Germinal center (tissue), 1 donor: Measurements from ENCODE around the gene SLC25A51.
"Not testable (repeated sequence)": the region's sequence is repeated elsewhere in the genome, so short reads cannot be mapped to it uniquely, and the experiment has no call there.

ENCODE experiments used
- DNase-seq: peaks from one replicate; pipeline ENCODE4 v3.0.0; 2012; ENCODE audit warnings: mixed read lengths, low spot score

Gene SLC25A51

GRCh38 chr9:37904445-37905130, 661 bp upstream of the SLC25A51 start:
- no peak for DNase-seq

DNA sequence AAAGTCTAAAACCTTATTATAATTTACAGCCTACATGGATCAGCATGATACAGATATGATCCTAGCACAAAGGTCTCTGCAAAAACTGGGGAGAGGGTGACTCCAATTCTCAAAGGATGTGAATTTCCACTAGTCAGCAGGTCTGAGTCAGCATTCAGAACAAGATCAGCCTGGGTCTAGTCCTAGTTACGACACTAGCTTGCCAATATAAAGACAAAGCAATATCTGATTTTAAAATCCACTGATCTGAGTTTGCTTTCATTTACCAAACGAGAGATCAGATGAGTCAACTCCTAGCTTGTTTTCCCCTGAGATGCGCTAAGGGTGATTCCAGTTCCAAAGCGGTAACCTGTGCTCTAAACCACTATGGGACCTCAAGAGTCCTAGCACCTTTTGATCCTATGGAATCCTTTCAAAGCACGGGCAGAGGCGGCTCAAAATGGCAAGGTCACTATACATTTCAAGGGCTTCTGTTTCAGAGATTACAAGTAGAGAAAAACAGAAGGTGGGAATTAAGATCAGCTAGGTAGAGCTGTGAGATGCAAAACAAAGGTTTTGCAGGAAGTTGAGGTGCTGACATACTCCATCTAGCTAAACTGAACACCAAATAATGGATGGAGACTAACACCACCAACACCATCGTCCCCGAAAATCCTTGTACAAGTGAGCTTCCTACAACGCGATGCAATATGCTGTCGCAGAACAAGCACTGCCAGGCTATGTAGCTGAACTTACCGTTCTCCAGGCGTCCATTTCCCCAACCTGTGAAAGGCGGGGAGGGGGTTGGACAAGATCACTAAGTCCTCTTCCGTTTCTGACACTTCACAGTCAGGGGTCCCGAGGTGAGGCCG, 906 bp downstream of the SLC25A51 start:
- DNase-seq, result peak; percentile 19

- no peak for DNase-seq
Measured at GRCh38 chr9:37902131-37902530, 1.8 kb downstream of the SLC25A51 start.

DNA sequence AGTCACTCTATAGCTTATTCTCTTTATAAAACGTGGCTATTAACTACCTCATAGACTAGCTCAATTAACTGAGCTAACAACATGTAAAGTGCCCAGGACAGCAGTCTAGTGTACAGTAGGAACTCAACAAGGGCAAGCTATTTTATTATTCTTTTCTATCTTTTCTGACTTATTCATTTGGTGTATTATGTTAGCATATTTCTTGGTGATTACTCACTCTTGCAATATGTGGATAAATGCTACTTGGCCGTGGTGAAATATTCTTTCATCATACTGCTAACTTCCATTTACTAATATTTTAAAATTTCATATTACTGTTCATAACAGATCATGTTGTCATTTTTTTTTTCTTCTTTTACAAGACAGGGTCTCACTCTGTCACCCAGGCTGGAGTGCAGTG, 4.9 kb downstream of the SLC25A51 start:
- DNase-seq, result no peak

GRCh38 chr9:37897665-37898064, 6.3 kb downstream of the SLC25A51 start:
- no peak for DNase-seq

DNA sequence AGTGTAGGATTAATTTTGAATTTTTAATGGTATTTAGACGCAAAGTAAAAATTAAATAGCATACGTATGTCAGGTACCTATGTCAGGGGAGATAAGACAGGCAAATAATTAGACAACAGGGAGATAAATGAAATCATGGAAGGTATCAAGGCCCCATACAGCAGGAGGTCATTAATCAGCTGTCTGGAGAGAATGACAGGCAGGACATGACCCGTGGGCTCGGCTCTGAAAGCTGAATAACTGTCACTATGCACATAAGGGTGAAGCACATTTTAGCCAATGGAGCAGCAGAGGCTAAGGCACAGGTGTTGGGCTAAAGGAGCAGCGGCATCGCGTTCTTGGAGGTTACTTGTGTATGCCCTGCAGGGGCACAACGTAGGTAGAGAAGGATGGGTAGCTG, 11.9 kb downstream of the SLC25A51 start:
- DNase-seq, result no peak

DNA sequence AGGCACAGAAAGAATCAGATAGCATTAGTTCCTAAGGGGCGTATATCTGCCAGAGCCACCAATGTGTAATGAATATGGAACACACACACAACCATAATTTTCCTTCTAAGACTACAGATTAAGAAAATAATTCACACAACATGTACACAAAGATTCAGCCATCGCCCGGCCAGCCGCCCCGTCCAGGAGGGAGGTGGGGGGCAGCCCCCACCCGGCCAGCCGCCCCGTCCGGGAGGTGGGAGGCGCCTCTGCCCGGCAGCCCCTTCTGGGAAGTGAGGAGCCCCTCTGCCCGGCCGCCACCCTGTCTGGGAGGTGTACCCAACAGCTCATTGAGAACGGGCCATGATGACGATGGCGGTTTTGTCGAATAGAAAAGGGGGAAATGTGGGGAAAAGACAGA, 12.9 kb downstream of the SLC25A51 start:
- DNase-seq, result not testable (repeated sequence)

- DNase-seq, result no peak
Measured at GRCh38 chr9:37889536-37889935, 14.4 kb downstream of the SLC25A51 start.

DNA sequence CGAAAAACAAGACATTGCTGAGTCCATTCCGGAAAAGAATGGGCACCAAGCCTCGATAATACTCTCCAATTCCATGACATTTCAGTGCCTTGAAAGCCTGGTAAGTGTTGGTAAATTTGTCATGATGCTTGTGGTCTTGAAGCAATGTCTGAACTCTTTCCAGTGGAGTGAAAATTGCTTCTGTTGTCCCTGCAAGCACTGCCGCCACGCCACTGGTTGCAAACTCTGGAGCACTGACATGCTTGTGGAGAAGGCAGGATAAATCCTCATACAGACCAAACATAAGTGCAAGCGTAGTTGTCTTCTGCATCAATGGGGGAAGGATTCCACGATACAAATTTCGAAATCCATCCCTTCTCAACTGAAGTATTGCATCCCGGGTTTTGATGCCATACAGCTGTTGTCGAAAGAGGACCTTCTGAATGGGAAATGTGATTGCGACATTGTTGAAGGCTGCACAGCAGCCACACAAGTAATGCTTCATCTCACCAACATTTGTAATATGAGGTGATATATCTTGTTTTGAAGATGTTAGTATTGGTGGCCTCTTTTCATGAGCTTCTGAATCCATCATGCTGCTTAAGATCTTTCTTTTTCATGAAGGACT, 15.8 kb downstream of the SLC25A51 start:
- not testable (repeated sequence) for DNase-seq

DNA sequence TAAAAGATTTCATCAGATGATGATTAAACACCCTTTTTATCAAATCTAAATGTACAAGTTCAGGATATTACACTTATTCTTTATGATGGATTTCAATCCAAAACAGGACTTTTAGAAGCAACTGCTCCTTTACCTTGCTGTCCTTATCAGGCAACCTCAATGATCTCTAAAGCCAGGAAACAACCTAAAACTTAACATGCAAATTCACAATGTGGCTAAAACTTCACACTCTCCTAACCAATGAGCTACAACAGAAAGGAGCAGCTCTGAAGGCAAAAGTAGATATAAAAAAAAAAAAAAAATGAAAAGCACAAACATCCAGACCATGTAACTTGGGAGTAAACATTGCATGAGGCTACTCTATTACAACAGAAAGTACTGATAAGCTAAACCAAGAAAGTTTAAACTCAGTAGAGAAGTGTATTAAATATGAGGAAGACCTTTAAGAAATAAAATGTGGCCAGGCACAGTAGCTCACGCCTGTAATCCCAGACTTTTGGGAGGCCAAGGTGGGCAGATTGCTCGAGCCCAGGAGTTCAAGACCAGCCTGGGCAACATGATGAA, 22.9 kb downstream of the SLC25A51 start:
- DNase-seq, result no peak

GRCh38 chr9:37876376-37876775, 27.6 kb downstream of the SLC25A51 start:
- DNase-seq, result no peak

DNA sequence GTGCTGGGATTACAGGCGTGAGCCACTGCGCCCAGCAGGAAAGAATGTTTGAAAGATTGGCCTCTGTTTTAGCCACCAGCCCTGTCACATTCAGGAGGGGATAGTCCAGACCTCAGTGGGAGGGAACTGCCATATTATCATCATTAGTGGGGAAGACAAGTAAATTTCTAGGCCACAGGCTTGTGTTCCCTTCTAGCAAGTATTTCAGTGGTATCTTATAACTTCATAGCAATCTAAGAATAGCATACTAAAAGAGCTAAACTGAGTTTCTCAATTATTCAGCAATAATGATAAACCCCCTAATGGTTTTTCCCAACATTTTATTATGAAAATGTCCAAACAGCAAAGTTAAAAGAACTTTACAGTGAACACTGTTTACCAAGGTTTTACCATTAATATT, 30.0 kb downstream of the SLC25A51 start:
- DNase-seq, result no peak

DNA sequence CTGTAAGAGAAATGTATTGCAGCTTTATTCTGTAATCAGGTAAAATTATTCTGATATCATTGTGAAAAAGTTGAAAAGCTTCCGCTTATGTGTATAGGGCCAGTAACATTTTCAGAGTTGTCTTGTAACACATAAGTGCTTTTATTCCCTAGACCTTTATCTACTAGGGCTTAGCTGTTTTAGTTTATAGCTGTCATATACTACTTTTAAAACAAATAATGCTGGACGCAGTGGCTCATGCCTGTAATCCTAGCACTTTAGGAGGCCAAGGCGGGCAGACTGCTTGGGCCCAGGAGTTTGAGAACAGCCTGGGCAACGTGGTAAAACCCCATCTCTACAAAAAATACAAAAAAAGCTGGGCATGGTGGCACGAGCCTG, 33.1 kb downstream of the SLC25A51 start:
- DNase-seq, result no peak

DNA sequence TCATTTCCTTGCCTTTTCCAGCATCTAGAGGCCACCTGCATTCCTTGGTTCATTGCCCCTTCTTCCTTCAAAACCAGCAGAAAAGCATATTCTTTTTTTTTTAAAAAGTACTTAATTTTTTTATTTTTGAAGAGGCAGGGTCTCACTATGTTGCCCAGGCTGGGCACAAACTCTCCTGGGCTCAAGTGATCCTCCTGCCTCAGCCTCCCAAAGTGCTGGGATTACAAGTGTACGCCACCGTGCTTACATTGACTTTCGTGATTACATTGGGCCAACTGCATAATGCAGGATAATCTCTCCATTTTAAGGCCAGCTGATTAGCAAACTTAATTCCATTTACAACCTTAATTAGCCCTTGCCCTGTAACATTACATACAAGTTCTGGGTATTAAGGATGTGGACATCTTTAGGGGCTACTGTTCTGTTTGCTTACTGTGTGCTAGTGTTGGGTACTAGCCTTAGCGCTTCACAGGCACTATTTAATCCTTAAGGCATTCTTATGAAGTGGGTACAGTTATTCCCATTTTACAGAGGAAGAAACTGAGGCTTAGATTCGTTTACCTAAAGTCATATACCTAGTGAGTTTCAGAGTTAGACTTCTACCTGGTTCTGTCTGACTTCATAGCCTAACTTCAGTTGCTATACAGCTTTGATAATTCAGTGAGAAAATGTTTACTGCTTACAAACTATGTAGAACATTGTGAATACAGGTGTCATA, 33.7 kb downstream of the SLC25A51 start:
- no peak for DNase-seq

DNA sequence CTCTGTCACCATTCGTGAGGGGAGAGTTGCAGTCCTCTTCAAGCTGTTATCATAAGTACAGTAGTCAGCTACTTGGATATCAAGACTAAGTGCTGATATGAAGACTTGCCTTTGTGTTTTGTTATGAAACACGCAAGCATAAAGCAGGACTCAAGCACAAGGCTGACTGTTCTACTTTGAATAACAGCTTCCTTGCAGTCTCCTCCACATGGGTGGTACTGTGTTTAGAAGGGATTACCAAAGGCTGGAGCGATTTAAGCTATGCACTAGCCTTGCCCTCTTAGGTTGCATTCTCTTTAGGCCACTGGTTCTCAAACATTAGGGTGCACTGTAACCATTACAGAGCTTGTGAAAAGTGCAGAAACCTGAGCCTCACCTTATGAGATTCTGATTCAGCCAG, 41.4 kb downstream of the SLC25A51 start:
- DNase-seq, result no peak

DNA sequence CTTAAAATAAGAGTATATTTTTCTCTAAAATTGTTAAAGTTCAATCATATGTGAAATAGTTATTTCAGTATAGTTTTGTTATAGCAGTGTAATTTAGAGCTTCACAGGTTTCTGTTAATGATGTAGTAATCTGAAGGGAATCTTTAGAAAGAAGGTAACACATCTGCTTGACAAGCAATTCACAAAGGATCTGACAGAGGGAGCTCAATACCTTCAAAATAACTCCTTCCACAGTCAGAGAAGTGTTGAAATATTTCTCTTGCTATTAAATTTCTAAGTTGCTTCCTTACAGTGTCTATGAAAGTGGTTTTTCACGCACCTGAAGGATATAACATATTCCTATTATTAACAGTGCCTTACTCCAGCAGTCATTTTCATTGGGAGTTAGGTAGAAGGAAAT, 44.9 kb downstream of the SLC25A51 start:
- no peak for DNase-seq

- DNase-seq, result no peak
Measured at GRCh38 chr9:37856551-37856950, 47.4 kb downstream of the SLC25A51 start.

DNA sequence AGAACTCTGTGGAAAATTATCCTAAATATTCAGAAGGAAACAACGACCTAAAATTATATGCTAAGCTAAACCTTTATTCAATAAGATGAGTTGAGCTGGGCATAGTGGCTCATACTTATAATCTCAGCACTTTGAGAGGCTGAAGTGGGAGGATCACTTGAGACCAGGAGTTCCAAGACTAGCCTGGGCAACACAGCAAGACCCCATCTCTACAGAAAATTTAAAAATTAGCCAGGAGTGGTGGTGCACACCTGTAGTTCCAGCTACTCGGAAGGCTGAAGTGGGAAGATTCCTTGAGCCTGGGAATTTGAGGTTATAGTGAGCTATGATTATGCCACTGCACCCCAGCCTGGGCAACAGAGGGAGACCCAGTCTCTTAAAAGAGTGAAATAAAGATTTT, 51.7 kb downstream of the SLC25A51 start:
- no peak for DNase-seq

GRCh38 chr9:37840560-37841194, 63.2 kb downstream of the SLC25A51 start:
- no peak for DNase-seq

DNA sequence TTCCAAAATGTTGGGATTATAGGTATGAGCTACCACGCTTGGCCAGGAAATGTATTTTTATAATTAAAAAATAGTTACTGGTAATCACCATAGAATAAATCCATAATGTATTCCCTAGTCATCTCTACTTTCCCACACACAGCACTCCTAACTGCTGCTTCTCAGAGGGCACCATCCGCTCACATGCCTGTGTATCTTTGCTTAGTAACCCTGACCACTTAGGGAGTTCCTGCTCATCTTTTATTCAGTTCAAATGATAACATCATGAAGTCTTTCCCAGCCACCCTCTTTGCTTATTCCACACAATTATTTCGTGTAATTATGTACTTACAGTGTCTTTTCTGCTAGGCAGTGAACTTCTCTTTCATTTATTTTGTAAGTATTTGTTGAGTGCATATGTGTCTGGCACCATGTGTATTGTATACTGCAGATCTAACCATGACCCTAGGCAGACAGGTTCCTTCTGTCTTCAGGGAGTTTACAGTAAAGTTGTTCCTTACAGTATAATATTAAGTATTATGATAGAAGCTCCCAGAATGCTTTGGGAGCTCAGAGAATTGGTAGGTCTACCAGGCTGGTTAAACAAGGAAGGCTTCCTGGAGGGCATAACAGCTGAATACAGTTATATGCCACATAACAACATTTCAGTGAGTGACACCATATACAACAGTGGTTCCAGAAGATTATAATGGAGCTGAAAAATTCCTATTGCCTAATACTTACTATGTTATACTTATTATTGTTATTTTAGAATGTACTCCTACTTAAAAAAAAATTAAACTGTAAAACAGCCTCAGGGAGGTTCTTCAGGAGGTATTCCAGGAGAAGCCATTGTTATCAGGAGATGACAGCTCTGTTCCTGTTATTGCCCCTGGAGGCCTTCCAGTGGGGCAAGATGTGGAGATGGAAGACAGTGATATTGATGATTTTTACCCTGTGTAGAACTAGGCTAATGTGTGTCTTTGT, 64.1 kb downstream of the SLC25A51 start:
- DNase-seq, result no peak
